Measurements from ENCODE around the gene SIGLEC10. TPM values are rescaled to one million over a fixed set of nuclear protein-coding genes. Genes with fewer than 3 reads are reported as not detected.

Gene SIGLEC10
- total and polyA plus RNA-seq, 9 of the 15 experiments (the other 6 are each of a cell fraction or from before 2014, with no cell fraction given): 0.10 to 1.8 (median 0.82) TPM

- no peak for TF ChIP-seq KHSRP (IDR thresholded peaks at IDR 0.05)
- TF ChIP-seq MYC (IDR thresholded peaks at IDR 0.05; ENCODE audit: low read depth, low read length): peak; percentile 29; the same call in 1 of the 2 replicates
- no peak for TF ChIP-seq MYC (CRISPR knock-in tag; IDR thresholded peaks at IDR 0.05; ENCODE audit: borderline replicate concordance, low read depth)
- TF ChIP-seq SIN3A (IDR thresholded peaks at IDR 0.05; ENCODE audit: borderline replicate concordance in 2 of 2, control insufficient read depth in 1 of 2, low read depth in 2 of 2, low read length in 2 of 2): no peak
- TF ChIP-seq, protein P1, sequence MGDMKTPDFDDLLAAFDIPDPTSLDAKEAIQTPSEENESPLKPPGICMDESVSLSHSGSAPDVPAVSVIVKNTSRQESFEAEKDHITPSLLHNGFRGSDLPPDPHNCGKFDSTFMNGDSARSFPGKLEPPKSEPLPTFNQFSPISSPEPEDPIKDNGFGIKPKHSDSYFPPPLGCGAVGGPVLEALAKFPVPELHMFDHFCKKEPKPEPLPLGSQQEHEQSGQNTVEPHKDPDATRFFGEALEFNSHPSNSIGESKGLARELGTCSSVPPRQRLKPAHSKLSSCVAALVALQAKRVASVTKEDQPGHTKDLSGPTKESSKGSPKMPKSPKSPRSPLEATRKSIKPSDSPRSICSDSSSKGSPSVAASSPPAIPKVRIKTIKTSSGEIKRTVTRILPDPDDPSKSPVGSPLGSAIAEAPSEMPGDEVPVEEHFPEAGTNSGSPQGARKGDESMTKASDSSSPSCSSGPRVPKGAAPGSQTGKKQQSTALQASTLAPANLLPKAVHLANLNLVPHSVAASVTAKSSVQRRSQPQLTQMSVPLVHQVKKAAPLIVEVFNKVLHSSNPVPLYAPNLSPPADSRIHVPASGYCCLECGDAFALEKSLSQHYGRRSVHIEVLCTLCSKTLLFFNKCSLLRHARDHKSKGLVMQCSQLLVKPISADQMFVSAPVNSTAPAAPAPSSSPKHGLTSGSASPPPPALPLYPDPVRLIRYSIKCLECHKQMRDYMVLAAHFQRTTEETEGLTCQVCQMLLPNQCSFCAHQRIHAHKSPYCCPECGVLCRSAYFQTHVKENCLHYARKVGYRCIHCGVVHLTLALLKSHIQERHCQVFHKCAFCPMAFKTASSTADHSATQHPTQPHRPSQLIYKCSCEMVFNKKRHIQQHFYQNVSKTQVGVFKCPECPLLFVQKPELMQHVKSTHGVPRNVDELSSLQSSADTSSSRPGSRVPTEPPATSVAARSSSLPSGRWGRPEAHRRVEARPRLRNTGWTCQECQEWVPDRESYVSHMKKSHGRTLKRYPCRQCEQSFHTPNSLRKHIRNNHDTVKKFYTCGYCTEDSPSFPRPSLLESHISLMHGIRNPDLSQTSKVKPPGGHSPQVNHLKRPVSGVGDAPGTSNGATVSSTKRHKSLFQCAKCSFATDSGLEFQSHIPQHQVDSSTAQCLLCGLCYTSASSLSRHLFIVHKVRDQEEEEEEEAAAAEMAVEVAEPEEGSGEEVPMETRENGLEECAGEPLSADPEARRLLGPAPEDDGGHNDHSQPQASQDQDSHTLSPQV (IDR thresholded peaks at IDR 0.05): no peak
- TF ChIP-seq ZSCAN29 (IDR thresholded peaks at IDR 0.05): no peak
- TF ChIP-seq ZNF232 (CRISPR knock-in tag; IDR thresholded peaks at IDR 0.05): no peak
- no peak for TF ChIP-seq NFIX (CRISPR knock-in tag; IDR thresholded peaks at IDR 0.05; ENCODE audit: low read depth)
- TF ChIP-seq, protein P2, sequence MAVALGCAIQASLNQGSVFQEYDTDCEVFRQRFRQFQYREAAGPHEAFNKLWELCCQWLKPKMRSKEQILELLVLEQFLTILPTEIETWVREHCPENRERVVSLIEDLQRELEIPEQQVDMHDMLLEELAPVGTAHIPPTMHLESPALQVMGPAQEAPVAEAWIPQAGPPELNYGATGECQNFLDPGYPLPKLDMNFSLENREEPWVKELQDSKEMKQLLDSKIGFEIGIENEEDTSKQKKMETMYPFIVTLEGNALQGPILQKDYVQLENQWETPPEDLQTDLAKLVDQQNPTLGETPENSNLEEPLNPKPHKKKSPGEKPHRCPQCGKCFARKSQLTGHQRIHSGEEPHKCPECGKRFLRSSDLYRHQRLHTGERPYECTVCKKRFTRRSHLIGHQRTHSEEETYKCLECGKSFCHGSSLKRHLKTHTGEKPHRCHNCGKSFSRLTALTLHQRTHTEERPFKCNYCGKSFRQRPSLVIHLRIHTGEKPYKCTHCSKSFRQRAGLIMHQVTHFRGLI (CRISPR knock-in tag; IDR thresholded peaks at IDR 0.05): no peak
- peak; percentile 62; the same call in 1 of the 2 replicates for TF ChIP-seq SMARCA5 (IDR thresholded peaks at IDR 0.05)
- no peak for TF ChIP-seq KLF6 (CRISPR knock-in tag; IDR thresholded peaks at IDR 0.05; ENCODE audit: borderline replicate concordance)
- no peak for TF ChIP-seq ZNF518B (CRISPR knock-in tag; IDR thresholded peaks at IDR 0.05)
- no peak for TF ChIP-seq TAF1 (IDR thresholded peaks at IDR 0.05; ENCODE audit: control insufficient read depth, extremely low read depth, insufficient read depth, low read length, severe bottlenecking)
- TF ChIP-seq CEBPG (CRISPR knock-in tag; IDR thresholded peaks at IDR 0.05): no peak
- no peak for TF ChIP-seq CEBPG (tag; conservative IDR thresholded peaks at IDR 0.05 in 1 of 2, IDR thresholded peaks at IDR 0.05 in 1 of 2)
- no peak for TF ChIP-seq ARID1B (IDR thresholded peaks at IDR 0.05)
- TF ChIP-seq USF1 (CRISPR knock-in tag; IDR thresholded peaks at IDR 0.05): no peak
- peak; percentile 12 for TF ChIP-seq NEUROD1 (IDR thresholded peaks at IDR 0.05; ENCODE audit: borderline replicate concordance, low read depth, low read length, partially characterized antibody)
- no peak for TF ChIP-seq SETDB1 (IDR thresholded peaks at IDR 0.05; ENCODE audit: low read length)
Observed at GRCh38 chr19:51407511-51408131, 9.8 kb downstream of the SIGLEC10 start (continued).

All from K562 (cell line).